Measurements from ENCODE around the gene TMX2.

TMX2 gene

GRCh38 chr11:57785072-57785471 lies 72.7 kb downstream of the TMX2 start:
- no peak overlapping the region for H3K4ac ChIP-seq (ENCODE audit: low read depth, low read length)

GRCh38 chr11:57786436-57786835 lies 74.0 kb downstream of the TMX2 start:
- no peak overlapping the region for H3K18ac ChIP-seq (ENCODE audit: low read length)
- H3K79me2 ChIP-seq (ENCODE audit: control insufficient read depth, insufficient read depth, low read length), result peaks cover 86% of the 10 kb centered on the region
- H4K8ac ChIP-seq (ENCODE audit: low read depth, low read length), result no peak overlapping the region
- DNase-seq, result no peak
- no peak overlapping the region for H2AK5ac ChIP-seq (ENCODE audit: low read length)
- H2BK120ac ChIP-seq (ENCODE audit: low read depth, low read length), result no peak overlapping the region
- H3K27me3 ChIP-seq (ENCODE audit: insufficient read depth, low read length, poor library complexity), result no peaks in the 10 kb centered on the region
- H3K23ac ChIP-seq (ENCODE audit: low read length), result no peak overlapping the region
- no peak overlapping the region for H3K56ac ChIP-seq (ENCODE audit: low read length)
- no peak overlapping the region for H3K4ac ChIP-seq (ENCODE audit: low read depth, low read length)
- no peak overlapping the region for H3K4me3 ChIP-seq (ENCODE audit: low read length)
- peaks cover 4% of the 10 kb centered on the region for H3K4me1 ChIP-seq (ENCODE audit: control insufficient read depth, low read depth, low read length)
- no peak overlapping the region for H4K5ac ChIP-seq (ENCODE audit: low read length)
- no peaks in the 10 kb centered on the region for H3K36me3 ChIP-seq (ENCODE audit: control insufficient read depth, insufficient read depth, low read length)
- H3K79me1 ChIP-seq (ENCODE audit: low read length), result peaks cover 1% of the 10 kb centered on the region
- H3K27ac ChIP-seq (ENCODE audit: low read depth, low read length), result no peak overlapping the region
- H2BK15ac ChIP-seq (replicated peaks; ENCODE audit: low read depth), result no peak overlapping the region
- WGBS (ENCODE audit: extremely low coverage, insufficient coverage, low lambda C conversion rate), result no CpG with 5 or more reads among the region's 4 CpGs
- no peak overlapping the region for H2BK5ac ChIP-seq (ENCODE audit: low read length)
- H3K9ac ChIP-seq (ENCODE audit: low read length), result no peak overlapping the region
- H3K4me2 ChIP-seq (ENCODE audit: low read length), result no peak overlapping the region

More at GRCh38 chr11:57785072-57785471, 72.7 kb downstream of the TMX2 start:
- Histone ChIP-seq H2BK120ac (ENCODE audit: low read depth, low read length) (no peak overlapping the region), H3K36me3 (ENCODE audit: control insufficient read depth, insufficient read depth, low read length) (no peaks in the 10 kb centered on the region), H3K79me1 (ENCODE audit: low read length) (peaks cover 1% of the 10 kb centered on the region), H2AK5ac (ENCODE audit: low read length) (no peak overlapping the region), H3K18ac (ENCODE audit: low read length) (no peak overlapping the region), H2BK15ac (replicated peaks; ENCODE audit: low read depth) (no peak overlapping the region), H4K8ac (ENCODE audit: low read depth, low read length) (no peak overlapping the region), H3K23ac (ENCODE audit: low read length) (no peak overlapping the region), H3K4me1 (ENCODE audit: control insufficient read depth, low read depth, low read length) (peaks cover 7% of the 10 kb centered on the region), H3K4me3 (ENCODE audit: low read length) (no peak overlapping the region), H3K56ac (ENCODE audit: low read length) (no peak overlapping the region), H3K9ac (ENCODE audit: low read length) (no peak overlapping the region), H3K27me3 (ENCODE audit: insufficient read depth, low read length, poor library complexity) (no peaks in the 10 kb centered on the region), H3K27ac (ENCODE audit: low read depth, low read length) (no peak overlapping the region), H3K79me2 (ENCODE audit: control insufficient read depth, insufficient read depth, low read length) (peaks cover 79% of the 10 kb centered on the region), H2BK5ac (ENCODE audit: low read length) (no peak overlapping the region), H3K4me2 (ENCODE audit: low read length) (no peak overlapping the region), H4K5ac (ENCODE audit: low read length) (no peak overlapping the region)
- DNase-seq, result no peak
- no CpG with 5 or more reads among the region's 2 CpGs for WGBS (ENCODE audit: extremely low coverage, insufficient coverage, low lambda C conversion rate)

- peaks cover 4% of the 10 kb centered on the region for H3K4me1 ChIP-seq (ENCODE audit: control insufficient read depth, low read depth, low read length)
- H3K4me2 ChIP-seq (ENCODE audit: low read length), result no peak overlapping the region
- no peak overlapping the region for H3K27ac ChIP-seq (ENCODE audit: low read depth, low read length)
- peaks cover 90% of the 10 kb centered on the region for H3K79me2 ChIP-seq (ENCODE audit: control insufficient read depth, insufficient read depth, low read length)
- no peak overlapping the region for H3K18ac ChIP-seq (ENCODE audit: low read length)
- H2BK15ac ChIP-seq (replicated peaks; ENCODE audit: low read depth), result no peak overlapping the region
- no CpG with 5 or more reads among the region's 4 CpGs for WGBS (ENCODE audit: extremely low coverage, insufficient coverage, low lambda C conversion rate)
- no peaks in the 10 kb centered on the region for H3K27me3 ChIP-seq (ENCODE audit: insufficient read depth, low read length, poor library complexity)
- no peak overlapping the region for H3K56ac ChIP-seq (ENCODE audit: low read length)
- H2BK120ac ChIP-seq (ENCODE audit: low read depth, low read length), result no peak overlapping the region
- H3K36me3 ChIP-seq (ENCODE audit: control insufficient read depth, insufficient read depth, low read length), result no peaks in the 10 kb centered on the region
- H3K4ac ChIP-seq (ENCODE audit: low read depth, low read length), result no peak overlapping the region
- no peak overlapping the region for H2AK5ac ChIP-seq (ENCODE audit: low read length)
- no peak overlapping the region for H4K5ac ChIP-seq (ENCODE audit: low read length)
- H3K79me1 ChIP-seq (ENCODE audit: low read length), result peaks cover 4% of the 10 kb centered on the region
- H4K8ac ChIP-seq (ENCODE audit: low read depth, low read length), result no peak overlapping the region
- DNase-seq, result no peak
- H3K23ac ChIP-seq (ENCODE audit: low read length), result no peak overlapping the region
- H2BK5ac ChIP-seq (ENCODE audit: low read length), result no peak overlapping the region
- H3K4me3 ChIP-seq (ENCODE audit: low read length), result no peak overlapping the region
- no peak overlapping the region for H3K9ac ChIP-seq (ENCODE audit: low read length)
Measured at GRCh38 chr11:57787006-57787604, 74.7 kb downstream of the TMX2 start.

GRCh38 chr11:57787920-57788702 lies 75.7 kb downstream of the TMX2 start:
- Histone ChIP-seq H2BK15ac (replicated peaks; ENCODE audit: low read depth) (no peak overlapping the region), H3K56ac (ENCODE audit: low read length) (peak overlapping the region; percentile 40), H2BK5ac (ENCODE audit: low read length) (no peak overlapping the region), H3K4me1 (ENCODE audit: control insufficient read depth, low read depth, low read length) (no peaks in the 10 kb centered on the region), H2AK5ac (ENCODE audit: low read length) (no peak overlapping the region), H3K4ac (ENCODE audit: low read depth, low read length) (no peak overlapping the region), H4K5ac (ENCODE audit: low read length) (no peak overlapping the region), H3K27me3 (ENCODE audit: insufficient read depth, low read length, poor library complexity) (no peaks in the 10 kb centered on the region), H3K79me2 (ENCODE audit: control insufficient read depth, insufficient read depth, low read length) (peaks cover 89% of the 10 kb centered on the region), H3K27ac (ENCODE audit: low read depth, low read length) (peak overlapping the region; percentile 13), H4K8ac (ENCODE audit: low read depth, low read length) (peak overlapping the region; percentile 76), H3K79me1 (ENCODE audit: low read length) (peaks cover 6% of the 10 kb centered on the region), H3K9ac (ENCODE audit: low read length) (no peak overlapping the region), H3K36me3 (ENCODE audit: control insufficient read depth, insufficient read depth, low read length) (no peaks in the 10 kb centered on the region), H3K4me2 (ENCODE audit: low read length) (no peak overlapping the region), H3K4me3 (ENCODE audit: low read length) (no peak overlapping the region), H2BK120ac (ENCODE audit: low read depth, low read length) (peak overlapping the region; percentile 35), H3K23ac (ENCODE audit: low read length) (no peak overlapping the region), H3K18ac (ENCODE audit: low read length) (peak overlapping the region; percentile 51)
- WGBS (ENCODE audit: extremely low coverage, insufficient coverage, low lambda C conversion rate), result no CpG with 5 or more reads among the region's 6 CpGs
- DNase-seq, result peak; percentile 68

- Histone ChIP-seq H3K56ac (ENCODE audit: low read length) (no peak overlapping the region), H4K8ac (ENCODE audit: low read depth, low read length) (no peak overlapping the region), H2BK120ac (ENCODE audit: low read depth, low read length) (no peak overlapping the region), H3K79me1 (ENCODE audit: low read length) (peaks cover 6% of the 10 kb centered on the region), H3K18ac (ENCODE audit: low read length) (no peak overlapping the region), H2AK5ac (ENCODE audit: low read length) (no peak overlapping the region), H3K4me1 (ENCODE audit: control insufficient read depth, low read depth, low read length) (no peaks in the 10 kb centered on the region), H3K23ac (ENCODE audit: low read length) (no peak overlapping the region), H2BK5ac (ENCODE audit: low read length) (no peak overlapping the region), H3K27ac (ENCODE audit: low read depth, low read length) (no peak overlapping the region), H3K9ac (ENCODE audit: low read length) (no peak overlapping the region), H3K79me2 (ENCODE audit: control insufficient read depth, insufficient read depth, low read length) (peaks cover 90% of the 10 kb centered on the region), H3K4ac (ENCODE audit: low read depth, low read length) (no peak overlapping the region), H3K4me2 (ENCODE audit: low read length) (no peak overlapping the region), H3K4me3 (ENCODE audit: low read length) (no peak overlapping the region), H3K36me3 (ENCODE audit: control insufficient read depth, insufficient read depth, low read length) (no peaks in the 10 kb centered on the region), H3K27me3 (ENCODE audit: insufficient read depth, low read length, poor library complexity) (no peaks in the 10 kb centered on the region), H2BK15ac (replicated peaks; ENCODE audit: low read depth) (no peak overlapping the region), H4K5ac (ENCODE audit: low read length) (no peak overlapping the region)
- no peak for DNase-seq
Measured at GRCh38 chr11:57788703-57789088, 76.3 kb downstream of the TMX2 start.
